ENCODE results near the gene USP40.

GRCh38 chr2:233551491-233551890 lies 15.1 kb downstream of the USP40 start:
- no peak for TF ChIP-seq POLR2A (IDR thresholded peaks at IDR 0.05)
- TF ChIP-seq CTCF (IDR thresholded peaks at IDR 0.05 in 4 of 5, conservative IDR thresholded peaks at IDR 0.05 in 1 of 5), result no peak
